Endothelial cell of umbilical vein (primary cell): ENCODE measurements around the gene ZNF488. TPM values are rescaled to one million over a fixed set of nuclear protein-coding genes. Genes with fewer than 3 reads are reported as not detected.

Source experiments
- BruUV-seq: library from RNA; stranded (reverse); fragments of 400-500 nt; replicated peaks from 2 replicates; lab custom pipeline; 2021; lab: Mats Ljungman, UMichigan
- CTCF ChIA-PET: fragments of 300-600, 350-600 bp; sonication (Branson Sonifier 250); formaldehyde crosslinking; loops from one replicate; lab custom pipeline; 2021; ENCODE audit warnings: antibody characterized with exemption, inconsistent platforms; lab: Charles Lee
- POLR2A ChIA-PET: fragments of 300-600, 350-600 bp; sonication (Branson Sonifier 250); formaldehyde crosslinking; loops from one replicate; lab custom pipeline; 2021; ENCODE audit warnings: antibody characterized with exemption, inconsistent platforms; lab: Charles Lee
- DNase-seq: peaks from one replicate; pipeline ENCODE4 v3.0.0-alpha.2; 2011; ENCODE audit warnings: low read depth, low spot score
- FAIRE-seq: peaks from 2 replicates; lab custom pipeline; 2011; peaks lifted over from hg19 to GRCh38; lab: Jason Lieb, UNC
- H2AFZ ChIP-seq: 2 replicates; pipeline ENCODE4 v1.6.0; 2012; ENCODE audit warnings: low read depth, low read length, control low read depth, inconsistent platforms
- H3K27ac ChIP-seq: 2 replicates; pipeline ENCODE4 v1.5.1; 2011; ENCODE audit warnings: low read depth, mild to moderate bottlenecking, control low read depth, low read length, moderate library complexity; ENCODE audit not compliant: insufficient read depth
- H3K27me3 ChIP-seq, 2 experiments: 2 replicates each; pipeline versions ENCODE4 v1.6.0 to v1.6.1; 2011; ENCODE audit warnings: low read length in 2 of 2, mixed read lengths in 1 of 2; ENCODE audit not compliant: control insufficient read depth in 2 of 2, insufficient read depth in 2 of 2
- H3K36me3 ChIP-seq, 2 experiments: 2 replicates in 1 of 2; 3 replicates in 1 of 2; pipeline ENCODE4 v1.5.1; 2011; ENCODE audit warnings: low read length in 2 of 2, mild to moderate bottlenecking in 1 of 2, moderate library complexity in 1 of 2; ENCODE audit not compliant: control insufficient read depth in 2 of 2, insufficient read depth in 2 of 2; ENCODE audit errors: extremely low read depth in 1 of 2
- H3K4me1 ChIP-seq: 3 replicates; pipeline ENCODE4 v1.5.1; 2011; ENCODE audit warnings: mild to moderate bottlenecking, low read length; ENCODE audit not compliant: control insufficient read depth, insufficient read depth; ENCODE audit errors: extremely low read depth
- H3K4me2 ChIP-seq: 2 replicates; pipeline ENCODE4 v1.6.1; 2011; ENCODE audit warnings: low read length, control low read depth, mixed read lengths; ENCODE audit not compliant: insufficient read depth
- H3K4me3 ChIP-seq, 3 experiments: fragments of 200-600 bp in 1 of 3; sonication (generic), shearing (Covaris generic) in 1 of 3; replicated peaks in 1 of 3; 2 replicates each; pipeline ENCODE4 v1.5.1; 2011 to 2016; ENCODE audit warnings: control low read depth in 3 of 3, low read length in 3 of 3, mild to moderate bottlenecking in 2 of 3, inconsistent platforms in 1 of 3, low read depth in 1 of 3, moderate library complexity in 1 of 3; ENCODE audit not compliant: insufficient read depth in 1 of 3
- H3K79me2 ChIP-seq: 2 replicates; pipeline ENCODE4 v1.6.0; 2012; ENCODE audit warnings: low read length, inconsistent platforms; ENCODE audit not compliant: control insufficient read depth, insufficient read depth
- H3K9ac ChIP-seq: replicated peaks from 2 replicates; pipeline ENCODE3; 2011; ENCODE audit warnings: low read length, control low read depth; ENCODE audit not compliant: insufficient read depth; ENCODE audit errors: extremely low read depth
- H3K9me1 ChIP-seq: replicated peaks from 3 replicates; pipeline ENCODE4 v1.6.0; 2011; ENCODE audit warnings: mild to moderate bottlenecking, low read length; ENCODE audit not compliant: control insufficient read depth, insufficient read depth; ENCODE audit errors: extremely low read depth
- H3K9me3 ChIP-seq: replicated peaks from 2 replicates; pipeline ENCODE4 v1.5.1; 2012; ENCODE audit warnings: low read length, inconsistent platforms; ENCODE audit not compliant: control insufficient read depth, insufficient read depth
- H4K20me1 ChIP-seq: replicated peaks from 2 replicates; pipeline ENCODE3; 2011; ENCODE audit warnings: mild to moderate bottlenecking, low read length; ENCODE audit not compliant: control insufficient read depth, insufficient read depth; ENCODE audit errors: extremely low read depth
- CTCF ChIP-seq, 2 donors: IDR thresholded peaks; 1 replicate in 1 of 2; 2 replicates in 1 of 2; pipeline ENCODE4 v1.5.1; 2011; ENCODE audit warnings: low read length in 2 of 2, mild to moderate bottlenecking in 2 of 2, moderate library complexity in 2 of 2, control low read depth in 1 of 2, inconsistent platforms in 1 of 2, low read depth in 1 of 2; ENCODE audit not compliant: insufficient read depth in 1 of 2; ENCODE audit errors: extremely low read depth in 1 of 2
- EZH2 ChIP-seq: IDR thresholded peaks from 2 replicates; pipeline ENCODE4 v1.6.1; 2012; ENCODE audit warnings: borderline replicate concordance, low read depth, mild to moderate bottlenecking, moderate library complexity, low read length, inconsistent platforms; ENCODE audit not compliant: severe bottlenecking
- FOS ChIP-seq: IDR thresholded peaks from 2 replicates; pipeline ENCODE4 v1.6.1; 2011; ENCODE audit warnings: mild to moderate bottlenecking, low read length, moderate library complexity, borderline replicate concordance; ENCODE audit not compliant: insufficient read depth
- GATA2 ChIP-seq: IDR thresholded peaks from 2 replicates; pipeline ENCODE4 v1.7.0; 2011; ENCODE audit warnings: low read depth, mild to moderate bottlenecking, moderate library complexity, mixed read lengths, low read length; ENCODE audit not compliant: insufficient read length, insufficient read depth
- JUN ChIP-seq: IDR thresholded peaks from 2 replicates; pipeline ENCODE4 v1.6.1; 2011; ENCODE audit warnings: borderline replicate concordance, low read depth; ENCODE audit not compliant: insufficient read length, insufficient read depth
- MAX ChIP-seq: IDR thresholded peaks from 2 replicates; pipeline ENCODE4 v1.6.1; 2011; ENCODE audit not compliant: insufficient read depth, insufficient read length
- MYC ChIP-seq: IDR thresholded peaks from one replicate; pipeline ENCODE4 v1.6.1; 2011; ENCODE audit warnings: mild to moderate bottlenecking, low read depth, low read length
- POLR2A ChIP-seq: IDR thresholded peaks from 2 replicates; pipeline ENCODE4 v1.6.1; 2012; ENCODE audit warnings: low read depth, mild to moderate bottlenecking, control low read depth, low read length
- POLR2AphosphoS5 ChIP-seq: IDR thresholded peaks from 2 replicates; pipeline ENCODE4 v1.6.1; 2012; ENCODE audit warnings: low read depth, mild to moderate bottlenecking, control low read depth, low read length, moderate library complexity; ENCODE audit not compliant: insufficient read depth
- dilution Hi-C: fragments of 300-500 bp; cut with MboI; formaldehyde crosslinking; loops from one replicate; pipeline ENCODE4 v1.15.0; 2019; ENCODE audit warnings: low sequenced_read_pairs; ENCODE audit not compliant: extremely low pct_ligation_motif_present
- intact Hi-C: fragments of 100-400 bp; cut with micrococcal nuclease; formaldehyde crosslinking; loops from one replicate; pipeline ENCODE4 v1.10.0; 2022
- polyA plus RNA-seq, 4 experiments: library from polyadenylated mRNA; depleted of rRNA in 3 of 4; stranded (reverse) in 3 of 4; unstranded in 1 of 4; fragments of >200 nt; gene quantifications; 2 replicates each; pipeline versions ENCODE4 v1.2.1 to v1.2.3, GENCODE V29; 2011 to 2012; ENCODE audit warnings: missing spikeins in 1 of 4
- total RNA-seq: library from RNA; stranded (reverse); gene quantifications from 2 replicates; pipeline ENCODE4 v1.2.3, GENCODE V29; 2021

Gene ZNF488
- total and polyA plus RNA-seq, 2 donors (not counting 3 experiments of a cell fraction or from before 2014, with no cell fraction given): 0.21 to 0.38 TPM

GRCh38 chr10:47396311-47396717 lies 12.2 kb upstream of the ZNF488 start:
- TF ChIP-seq GATA2 (no peak), POLR2A (no peak), MAX (no peak), FOS (no peak), POLR2AphosphoS5 (no peak), CTCF (IDR thresholded peaks at IDR 0.05; ENCODE audit: extremely low read depth in 1 of 2, insufficient read depth in 1 of 2, low read depth in 1 of 2, low read length in 2 of 2) (no peak), MYC (no peak), EZH2 (no peak), JUN (no peak)
- Histone ChIP-seq H3K4me3 (no peak overlapping the region), H3K36me3 (no peaks in the 10 kb centered on the region), H4K20me1 (no peaks in the 10 kb centered on the region), H3K9me3 (no peaks in the 10 kb centered on the region), H3K27ac (no peak overlapping the region), H3K9me1 (no peaks in the 10 kb centered on the region), H3K27me3 (peaks cover 3 to 17% of the 10 kb centered on the region in 2 experiments), H3K9ac (no peak overlapping the region), H3K79me2 (no peaks in the 10 kb centered on the region), H3K4me1 (no peaks in the 10 kb centered on the region), H3K4me2 (no peak overlapping the region), H2AFZ (no peak overlapping the region)
- FAIRE-seq (no peak), DNase-seq (no peak)
- intact Hi-C loops: no loop called here
- dilution Hi-C loops: no loop called here
- BruUV-seq: no TSS peak
- POLR2A ChIA-PET: no interaction called here
- CTCF ChIA-PET: no interaction called here
